ENCODE measurements around the gene WNT7B.

WNT7B gene

GRCh38 chr22:45872659-45873263 lies 104.2 kb downstream of the WNT7B start:
- DNase-seq (ENCODE audit: low spot score): no peak

GRCh38 chr22:45871721-45872120 lies 105.2 kb downstream of the WNT7B start:
- DNase-seq (ENCODE audit: low spot score): no peak
